ENCODE data around the gene ACOX3.
A peak's percentile ranks its signal among the peaks of the same experiment; 100 is the strongest.

ACOX3 gene

GRCh38 chr4:8474856-8475255, 34.3 kb upstream of the ACOX3 start:
- no peaks in the 10 kb centered on the region for H3K27me3 ChIP-seq (replicated peaks; ENCODE audit: control insufficient read depth, insufficient read depth, low read length, poor library complexity, severe bottlenecking)
- H3K4me3 ChIP-seq (ENCODE audit: insufficient read depth, low read depth, low read length, poor library complexity, severe bottlenecking): no peak overlapping the region
- no peak overlapping the region for H3K27ac ChIP-seq (ENCODE audit: insufficient read depth, low read length, poor library complexity, severe bottlenecking)
- peaks cover 24% of the 10 kb centered on the region for H3K36me3 ChIP-seq (ENCODE audit: control insufficient read depth, insufficient read depth, low read length)
- no peaks in the 10 kb centered on the region for H3K9me3 ChIP-seq (ENCODE audit: control insufficient read depth, low read length)
- DNase-seq: no peak
- H3K4me1 ChIP-seq (ENCODE audit: control insufficient read depth, insufficient read depth, low read length, poor library complexity, severe bottlenecking): no peaks in the 10 kb centered on the region

GRCh38 chr4:8473920-8474590, 33.5 kb upstream of the ACOX3 start:
- H3K27ac ChIP-seq (ENCODE audit: insufficient read depth, low read length, poor library complexity, severe bottlenecking): no peak overlapping the region
- H3K4me3 ChIP-seq (ENCODE audit: insufficient read depth, low read depth, low read length, poor library complexity, severe bottlenecking): no peak overlapping the region
- no peaks in the 10 kb centered on the region for H3K4me1 ChIP-seq (ENCODE audit: control insufficient read depth, insufficient read depth, low read length, poor library complexity, severe bottlenecking)
- H3K27me3 ChIP-seq (replicated peaks; ENCODE audit: control insufficient read depth, insufficient read depth, low read length, poor library complexity, severe bottlenecking): no peaks in the 10 kb centered on the region
- H3K9me3 ChIP-seq (ENCODE audit: control insufficient read depth, low read length): no peaks in the 10 kb centered on the region
- no peak for DNase-seq
- peaks cover 32% of the 10 kb centered on the region for H3K36me3 ChIP-seq (ENCODE audit: control insufficient read depth, insufficient read depth, low read length)

GRCh38 chr4:8473198-8473919, 32.8 kb upstream of the ACOX3 start:
- Histone ChIP-seq H3K4me3 (ENCODE audit: insufficient read depth, low read depth, low read length, poor library complexity, severe bottlenecking) (no peak overlapping the region), H3K27me3 (replicated peaks; ENCODE audit: control insufficient read depth, insufficient read depth, low read length, poor library complexity, severe bottlenecking) (no peaks in the 10 kb centered on the region), H3K27ac (ENCODE audit: insufficient read depth, low read length, poor library complexity, severe bottlenecking) (no peak overlapping the region), H3K4me1 (ENCODE audit: control insufficient read depth, insufficient read depth, low read length, poor library complexity, severe bottlenecking) (no peaks in the 10 kb centered on the region), H3K36me3 (ENCODE audit: control insufficient read depth, insufficient read depth, low read length) (peaks cover 34% of the 10 kb centered on the region), H3K9me3 (ENCODE audit: control insufficient read depth, low read length) (no peaks in the 10 kb centered on the region)
- DNase-seq: no peak

- H3K27ac ChIP-seq (ENCODE audit: insufficient read depth, low read length, poor library complexity, severe bottlenecking): no peak overlapping the region
Observed at GRCh38 chr4:8472689-8473197, 32.2 kb upstream of the ACOX3 start.

GRCh38 chr4:8472158-8472688, 31.7 kb upstream of the ACOX3 start:
- H3K9me3 ChIP-seq (ENCODE audit: control insufficient read depth, low read length): no peaks in the 10 kb centered on the region
- no peaks in the 10 kb centered on the region for H3K27me3 ChIP-seq (replicated peaks; ENCODE audit: control insufficient read depth, insufficient read depth, low read length, poor library complexity, severe bottlenecking)
- no peaks in the 10 kb centered on the region for H3K4me1 ChIP-seq (ENCODE audit: control insufficient read depth, insufficient read depth, low read length, poor library complexity, severe bottlenecking)
- no peak for DNase-seq
- no peak overlapping the region for H3K27ac ChIP-seq (ENCODE audit: insufficient read depth, low read length, poor library complexity, severe bottlenecking)
- peaks cover 43% of the 10 kb centered on the region for H3K36me3 ChIP-seq (ENCODE audit: control insufficient read depth, insufficient read depth, low read length)
- H3K4me3 ChIP-seq (ENCODE audit: insufficient read depth, low read depth, low read length, poor library complexity, severe bottlenecking): no peak overlapping the region

More at GRCh38 chr4:8472689-8473197, 32.2 kb upstream of the ACOX3 start:
- H3K27me3 ChIP-seq (replicated peaks; ENCODE audit: control insufficient read depth, insufficient read depth, low read length, poor library complexity, severe bottlenecking): no peaks in the 10 kb centered on the region
- H3K9me3 ChIP-seq (ENCODE audit: control insufficient read depth, low read length): no peaks in the 10 kb centered on the region
- peaks cover 40% of the 10 kb centered on the region for H3K36me3 ChIP-seq (ENCODE audit: control insufficient read depth, insufficient read depth, low read length)
- no peak overlapping the region for H3K4me3 ChIP-seq (ENCODE audit: insufficient read depth, low read depth, low read length, poor library complexity, severe bottlenecking)
- no peak for DNase-seq
- H3K4me1 ChIP-seq (ENCODE audit: control insufficient read depth, insufficient read depth, low read length, poor library complexity, severe bottlenecking): no peaks in the 10 kb centered on the region

- Histone ChIP-seq H3K36me3 (ENCODE audit: control insufficient read depth, insufficient read depth, low read length) (peaks cover 42% of the 10 kb centered on the region), H3K4me1 (ENCODE audit: control insufficient read depth, insufficient read depth, low read length, poor library complexity, severe bottlenecking) (no peaks in the 10 kb centered on the region), H3K4me3 (ENCODE audit: insufficient read depth, low read depth, low read length, poor library complexity, severe bottlenecking) (no peak overlapping the region), H3K27ac (ENCODE audit: insufficient read depth, low read length, poor library complexity, severe bottlenecking) (no peak overlapping the region), H3K9me3 (ENCODE audit: control insufficient read depth, low read length) (no peaks in the 10 kb centered on the region), H3K27me3 (replicated peaks; ENCODE audit: control insufficient read depth, insufficient read depth, low read length, poor library complexity, severe bottlenecking) (no peaks in the 10 kb centered on the region)
- DNase-seq: no peak
Observed at GRCh38 chr4:8471211-8471875, 30.8 kb upstream of the ACOX3 start.

- H3K27ac ChIP-seq (ENCODE audit: insufficient read depth, low read length, poor library complexity, severe bottlenecking): no peak overlapping the region
- no peaks in the 10 kb centered on the region for H3K27me3 ChIP-seq (replicated peaks; ENCODE audit: control insufficient read depth, insufficient read depth, low read length, poor library complexity, severe bottlenecking)
- H3K9me3 ChIP-seq (ENCODE audit: control insufficient read depth, low read length): no peaks in the 10 kb centered on the region
- no peak for DNase-seq
- no peaks in the 10 kb centered on the region for H3K4me1 ChIP-seq (ENCODE audit: control insufficient read depth, insufficient read depth, low read length, poor library complexity, severe bottlenecking)
- H3K36me3 ChIP-seq (ENCODE audit: control insufficient read depth, insufficient read depth, low read length): peaks cover 40% of the 10 kb centered on the region
- H3K4me3 ChIP-seq (ENCODE audit: insufficient read depth, low read depth, low read length, poor library complexity, severe bottlenecking): no peak overlapping the region
Observed at GRCh38 chr4:8470451-8471024, 30.0 kb upstream of the ACOX3 start.

GRCh38 chr4:8469550-8469949, 29.0 kb upstream of the ACOX3 start:
- H3K27me3 ChIP-seq (replicated peaks; ENCODE audit: control insufficient read depth, insufficient read depth, low read length, poor library complexity, severe bottlenecking): no peaks in the 10 kb centered on the region
- H3K4me1 ChIP-seq (ENCODE audit: control insufficient read depth, insufficient read depth, low read length, poor library complexity, severe bottlenecking): no peaks in the 10 kb centered on the region
- DNase-seq: no peak
- H3K4me3 ChIP-seq (ENCODE audit: insufficient read depth, low read depth, low read length, poor library complexity, severe bottlenecking): no peak overlapping the region
- H3K36me3 ChIP-seq (ENCODE audit: control insufficient read depth, insufficient read depth, low read length): peaks cover 39% of the 10 kb centered on the region
- no peak overlapping the region for H3K27ac ChIP-seq (ENCODE audit: insufficient read depth, low read length, poor library complexity, severe bottlenecking)
- no peaks in the 10 kb centered on the region for H3K9me3 ChIP-seq (ENCODE audit: control insufficient read depth, low read length)

- peak in 1 of 3 donors; percentile 14 for DNase-seq
- H3K9me3 ChIP-seq (ENCODE audit: control insufficient read depth, low read length): no peaks in the 10 kb centered on the region
- no peaks in the 10 kb centered on the region for H3K27me3 ChIP-seq (replicated peaks; ENCODE audit: control insufficient read depth, insufficient read depth, low read length, poor library complexity, severe bottlenecking)
- H3K36me3 ChIP-seq (ENCODE audit: control insufficient read depth, insufficient read depth, low read length): peaks cover 40% of the 10 kb centered on the region
- no peak overlapping the region for H3K4me3 ChIP-seq (ENCODE audit: insufficient read depth, low read depth, low read length, poor library complexity, severe bottlenecking)
- H3K27ac ChIP-seq (ENCODE audit: insufficient read depth, low read length, poor library complexity, severe bottlenecking): no peak overlapping the region
- H3K4me1 ChIP-seq (ENCODE audit: control insufficient read depth, insufficient read depth, low read length, poor library complexity, severe bottlenecking): no peaks in the 10 kb centered on the region
Observed at GRCh38 chr4:8468746-8469535, 28.4 kb upstream of the ACOX3 start.

All from effector memory CD4-positive, alpha-beta T cell (primary cell).